Stimulated activated CD8-positive, alpha-beta memory T cell treated with anti-CD3 and anti-CD28 coated beads, Interleukin-2, amount 100 ng/mL, for 1 hour (primary cell): ENCODE measurements around the gene YTHDF1.

ENCODE experiments used
- DNase-seq, 2 donors: peaks; one replicate each; pipeline ENCODE4 v3.0.0-alpha.2; 2020; ENCODE audit warnings: low read depth in 2 of 2

Gene YTHDF1

GRCh38 chr20:63248835-63249591 lies 33.1 kb upstream of the YTHDF1 start:
- no peak for DNase-seq

GRCh38 chr20:63247671-63248228 lies 31.8 kb upstream of the YTHDF1 start:
- DNase-seq = no peak

GRCh38 chr20:63246490-63247288 lies 30.8 kb upstream of the YTHDF1 start:
- DNase-seq = no peak

- no peak for DNase-seq
These were observed 28.5 kb upstream of the YTHDF1 start for GRCh38 chr20:63244468-63244867.

GRCh38 chr20:63243604-63244247 lies 27.8 kb upstream of the YTHDF1 start:
- DNase-seq = no peak

GRCh38 chr20:63242736-63243135 lies 26.8 kb upstream of the YTHDF1 start:
- no peak for DNase-seq

- no peak for DNase-seq
These were observed 25.3 kb upstream of the YTHDF1 start for GRCh38 chr20:63241272-63241671.

GRCh38 chr20:63240004-63240403 lies 24.1 kb upstream of the YTHDF1 start:
- DNase-seq = no peak

GRCh38 chr20:63239431-63239830 lies 23.5 kb upstream of the YTHDF1 start:
- no peak for DNase-seq

GRCh38 chr20:63238514-63239125 lies 22.7 kb upstream of the YTHDF1 start:
- no peak for DNase-seq

GRCh38 chr20:63238031-63238430 lies 22.1 kb upstream of the YTHDF1 start:
- DNase-seq = no peak

- no peak for DNase-seq
These were observed 20.3 kb upstream of the YTHDF1 start for GRCh38 chr20:63236116-63236837.

- no peak for DNase-seq
These were observed 19.6 kb upstream of the YTHDF1 start, which contains the start of gene BIRC7 for GRCh38 chr20:63235399-63235983. BIRC7 (plus strand) TSS chr20:63235905; CDS start chr20:63236097, 192 bp downstream.

GRCh38 chr20:63234693-63235398 lies 18.9 kb upstream of the YTHDF1 start:
- no peak for DNase-seq

- DNase-seq = no peak
These were observed 18.0 kb upstream of the YTHDF1 start for GRCh38 chr20:63233924-63234323.

GRCh38 chr20:63233061-63233344 lies 17.1 kb upstream of the YTHDF1 start:
- DNase-seq = no peak

GRCh38 chr20:63232235-63233060 lies 16.5 kb upstream of the YTHDF1 start:
- DNase-seq = no peak

GRCh38 chr20:63230800-63231268 lies 14.9 kb upstream of the YTHDF1 start:
- DNase-seq = no peak

- DNase-seq = no peak
These were observed 12.9 kb upstream of the YTHDF1 start for GRCh38 chr20:63228806-63229205.
